ENCODE measurements around the gene TLE4. TPM values are rescaled to one million over a fixed set of nuclear protein-coding genes. Genes with fewer than 3 reads are reported as not detected.
"Not testable (repeated sequence)": the region's sequence is repeated elsewhere in the genome, so short reads cannot be mapped to it uniquely, and the experiment has no call there.

Gene TLE4
- total and polyA plus RNA-seq, 2 donors from 2014 or later: 5.5 to 35.7 TPM

DNA sequence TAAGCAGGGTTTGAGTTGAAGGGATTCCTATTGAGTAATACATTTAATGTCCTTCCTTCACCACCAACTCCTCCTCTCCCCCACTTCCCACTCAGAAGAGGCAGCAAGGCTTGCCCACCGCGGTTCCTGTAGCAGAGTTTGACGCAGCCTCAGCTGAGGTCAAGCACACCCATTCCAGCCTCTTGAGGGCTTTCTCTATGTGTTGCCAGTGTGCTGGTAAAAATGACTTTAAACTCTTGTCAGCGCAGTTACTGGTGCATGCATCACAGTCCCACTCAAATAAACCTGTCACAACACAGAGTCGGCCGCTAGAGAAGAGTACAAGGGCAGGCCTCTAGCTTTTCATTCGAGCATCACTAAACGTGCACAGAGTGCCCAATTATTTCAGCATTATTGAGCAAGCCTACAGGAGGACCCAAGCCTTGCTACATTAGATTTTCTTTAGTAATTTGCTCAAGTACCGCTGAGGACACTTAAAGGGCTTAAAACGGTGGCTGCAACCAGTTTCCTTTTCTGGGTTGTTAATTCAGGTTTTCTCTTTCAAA lies 79.6 kb downstream of the TLE4 start:
- intact Hi-C loops (cut with DNase I): no loop called here
- Histone ChIP-seq H3K4me1 (ENCODE audit: control insufficient read depth in 2 of 3, insufficient read depth in 2 of 3, low read depth in 1 of 3, low read length in 3 of 3) (no peaks in the 10 kb centered on the region), H3K36me3 (ENCODE audit: control insufficient read depth in 2 of 3, insufficient read depth in 3 of 3, low read length in 3 of 3) (peaks cover 0 to 6% (median 0%) of the 10 kb centered on the region in 3 donors), H3K27ac (ENCODE audit: low read depth in 2 of 2, low read length in 2 of 2) (no peak overlapping the region), H3K9ac (ENCODE audit: low read length in 3 of 3) (no peak overlapping the region), H3K27me3 (ENCODE audit: control insufficient read depth, insufficient read depth, low read length) (no peaks in the 10 kb centered on the region), H3K4me3 (ENCODE audit: low read length in 3 of 3) (no peak overlapping the region), H3K9me3 (ENCODE audit: control insufficient read depth in 2 of 3, insufficient read depth in 1 of 3, low read length in 3 of 3) (no peaks in the 10 kb centered on the region)
- TF ChIP-seq, protein P1, sequence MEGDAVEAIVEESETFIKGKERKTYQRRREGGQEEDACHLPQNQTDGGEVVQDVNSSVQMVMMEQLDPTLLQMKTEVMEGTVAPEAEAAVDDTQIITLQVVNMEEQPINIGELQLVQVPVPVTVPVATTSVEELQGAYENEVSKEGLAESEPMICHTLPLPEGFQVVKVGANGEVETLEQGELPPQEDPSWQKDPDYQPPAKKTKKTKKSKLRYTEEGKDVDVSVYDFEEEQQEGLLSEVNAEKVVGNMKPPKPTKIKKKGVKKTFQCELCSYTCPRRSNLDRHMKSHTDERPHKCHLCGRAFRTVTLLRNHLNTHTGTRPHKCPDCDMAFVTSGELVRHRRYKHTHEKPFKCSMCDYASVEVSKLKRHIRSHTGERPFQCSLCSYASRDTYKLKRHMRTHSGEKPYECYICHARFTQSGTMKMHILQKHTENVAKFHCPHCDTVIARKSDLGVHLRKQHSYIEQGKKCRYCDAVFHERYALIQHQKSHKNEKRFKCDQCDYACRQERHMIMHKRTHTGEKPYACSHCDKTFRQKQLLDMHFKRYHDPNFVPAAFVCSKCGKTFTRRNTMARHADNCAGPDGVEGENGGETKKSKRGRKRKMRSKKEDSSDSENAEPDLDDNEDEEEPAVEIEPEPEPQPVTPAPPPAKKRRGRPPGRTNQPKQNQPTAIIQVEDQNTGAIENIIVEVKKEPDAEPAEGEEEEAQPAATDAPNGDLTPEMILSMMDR (IDR thresholded peaks at IDR 0.05; ENCODE audit: borderline replicate concordance, extremely low read depth, insufficient read depth): no peak
- DNase-seq (peak in 4 of 5 donors; percentile 45 to 76 (median 63)), FAIRE-seq (no peak)

DNA sequence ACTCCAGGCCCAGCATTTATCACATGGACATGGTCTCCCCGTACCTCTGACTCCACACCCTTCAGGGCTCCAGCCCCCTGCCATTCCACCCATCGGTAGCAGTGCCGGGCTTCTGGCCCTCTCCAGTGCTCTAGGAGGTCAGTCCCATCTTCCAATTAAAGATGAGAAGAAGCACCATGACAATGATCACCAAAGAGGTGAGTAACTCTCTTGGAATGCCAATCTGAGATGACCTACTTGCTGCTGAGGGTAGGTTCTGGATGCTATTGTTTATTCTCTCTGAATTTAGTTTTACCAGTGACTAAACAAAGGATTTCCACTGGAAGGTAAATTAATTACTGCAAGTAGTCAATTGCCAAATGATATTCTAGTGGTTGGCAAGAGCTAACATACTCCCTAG lies 80.8 kb downstream of the TLE4 start:
- no peaks in the 10 kb centered on the region for H3K4me1 ChIP-seq (ENCODE audit: control insufficient read depth in 2 of 3, insufficient read depth in 2 of 3, low read depth in 1 of 3, low read length in 3 of 3)
- intact Hi-C loops (cut with DNase I): no loop called here
- H3K4me3 ChIP-seq (ENCODE audit: low read length in 3 of 3): no peak overlapping the region
- no peak overlapping the region for H3K27ac ChIP-seq (ENCODE audit: low read depth in 2 of 2, low read length in 2 of 2)
- DNase-seq: no peak
- no peaks in the 10 kb centered on the region for H3K9me3 ChIP-seq (ENCODE audit: control insufficient read depth in 2 of 3, insufficient read depth in 1 of 3, low read length in 3 of 3)
- TF ChIP-seq, protein P1 (IDR thresholded peaks at IDR 0.05; ENCODE audit: borderline replicate concordance, extremely low read depth, insufficient read depth): no peak
- FAIRE-seq: no peak
- peaks cover 0 to 6% (median 2%) of the 10 kb centered on the region in 3 donors for H3K36me3 ChIP-seq (ENCODE audit: control insufficient read depth in 2 of 3, insufficient read depth in 3 of 3, low read length in 3 of 3)
- no peaks in the 10 kb centered on the region for H3K27me3 ChIP-seq (ENCODE audit: control insufficient read depth, insufficient read depth, low read length)
- H3K9ac ChIP-seq (ENCODE audit: low read length in 3 of 3): no peak overlapping the region

DNA sequence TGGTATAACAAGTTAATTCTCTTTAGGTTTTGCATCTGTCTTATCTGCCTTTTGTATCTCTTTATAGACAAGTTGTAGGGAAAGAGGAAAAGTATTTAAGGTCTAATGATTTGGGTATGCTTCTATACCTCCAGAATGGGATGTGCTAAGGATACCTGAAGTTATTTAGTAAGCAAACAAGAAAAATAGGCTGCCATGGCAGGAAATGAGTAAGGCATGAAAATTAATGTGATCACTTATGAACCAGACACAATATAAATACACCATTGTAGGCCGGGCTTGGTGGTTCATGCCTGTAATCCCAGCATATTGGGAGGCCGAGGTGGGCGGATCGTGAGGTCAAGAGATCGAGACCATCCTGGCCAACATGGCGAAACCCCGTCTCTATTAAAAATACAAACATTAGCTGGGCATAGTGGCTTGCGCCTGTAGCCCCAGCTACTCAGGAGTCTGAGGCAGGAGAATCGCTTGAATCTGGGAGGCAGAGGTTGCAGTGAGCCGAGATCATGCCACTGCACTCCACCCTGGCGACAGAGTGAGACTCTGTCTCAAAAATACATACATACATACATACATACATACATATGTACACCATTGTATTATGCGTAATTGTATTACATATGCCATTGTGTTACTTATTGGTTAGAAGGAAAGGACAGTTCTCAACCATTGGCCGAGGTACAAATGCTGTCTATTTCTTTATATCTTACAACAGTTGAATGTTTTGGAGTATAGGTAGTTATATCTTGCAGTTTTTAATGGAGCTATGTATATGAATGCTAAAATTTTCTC lies 83.0 kb downstream of the TLE4 start:
- H3K9ac ChIP-seq (ENCODE audit: low read length in 3 of 3); FAIRE-seq; H3K27me3 ChIP-seq (ENCODE audit: control insufficient read depth, insufficient read depth, low read length); H3K9me3 ChIP-seq (ENCODE audit: control insufficient read depth in 2 of 3, insufficient read depth in 1 of 3, low read length in 3 of 3); H3K4me1 ChIP-seq (ENCODE audit: control insufficient read depth in 2 of 3, insufficient read depth in 2 of 3, low read depth in 1 of 3, low read length in 3 of 3); intact Hi-C loops (cut with DNase I); H3K4me3 ChIP-seq (ENCODE audit: low read length in 3 of 3); H3K27ac ChIP-seq (ENCODE audit: low read depth in 2 of 2, low read length in 2 of 2); DNase-seq; H3K36me3 ChIP-seq (ENCODE audit: control insufficient read depth in 2 of 3, insufficient read depth in 3 of 3, low read length in 3 of 3): not testable (repeated sequence)

DNA sequence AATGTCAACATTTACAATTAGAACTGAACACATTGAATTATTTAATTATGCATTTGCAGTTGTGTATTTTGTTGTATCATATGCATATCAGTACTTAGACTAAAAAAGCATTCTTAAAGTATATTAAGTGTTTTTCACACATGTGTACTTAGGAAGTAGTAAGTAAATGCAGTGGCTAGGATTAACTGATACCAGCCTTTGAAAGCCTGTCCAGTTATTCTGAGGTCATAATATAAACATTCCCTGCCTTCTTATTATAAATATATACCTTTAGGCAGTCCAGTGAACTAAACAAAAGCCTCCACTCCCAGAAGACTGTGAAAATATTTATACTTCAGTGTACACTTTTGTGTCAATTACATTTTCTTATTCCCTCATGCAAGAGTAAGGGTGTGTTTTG lies 83.8 kb downstream of the TLE4 start:
- H3K4me1 ChIP-seq (ENCODE audit: control insufficient read depth in 2 of 3, insufficient read depth in 2 of 3, low read depth in 1 of 3, low read length in 3 of 3): no peaks in the 10 kb centered on the region
- no peak for FAIRE-seq
- TF ChIP-seq, protein P1 (IDR thresholded peaks at IDR 0.05; ENCODE audit: borderline replicate concordance, extremely low read depth, insufficient read depth): no peak
- H3K27ac ChIP-seq (ENCODE audit: low read depth in 2 of 2, low read length in 2 of 2): no peak overlapping the region
- peaks cover 0 to 6% (median 2%) of the 10 kb centered on the region in 3 donors for H3K36me3 ChIP-seq (ENCODE audit: control insufficient read depth in 2 of 3, insufficient read depth in 3 of 3, low read length in 3 of 3)
- H3K9me3 ChIP-seq (ENCODE audit: control insufficient read depth in 2 of 3, insufficient read depth in 1 of 3, low read length in 3 of 3): no peaks in the 10 kb centered on the region
- intact Hi-C loops (cut with DNase I): no loop called here
- no peak overlapping the region for H3K9ac ChIP-seq (ENCODE audit: low read length in 3 of 3)
- no peaks in the 10 kb centered on the region for H3K27me3 ChIP-seq (ENCODE audit: control insufficient read depth, insufficient read depth, low read length)
- DNase-seq: no peak
- H3K4me3 ChIP-seq (ENCODE audit: low read length in 3 of 3): no peak overlapping the region
